Nephron (organoid): ENCODE data around the gene GFPT2.
A peak's percentile ranks its signal among the peaks of the same experiment; 100 is the strongest.

Experiments
- H3K27ac Mint-ChIP-seq, 3 experiments: 2 replicates each; pipeline ENCODE4 v1.8.0; 2020; ENCODE audit warnings: mixed read lengths in 3 of 3, mild to moderate bottlenecking in 2 of 3, moderate library complexity in 1 of 3
- H3K27me3 Mint-ChIP-seq: 2 replicates; pipeline ENCODE4 v1.8.0; 2021; ENCODE audit warnings: low read depth, mild to moderate bottlenecking, moderate library complexity, mixed read lengths
- H3K36me3 Mint-ChIP-seq: 2 replicates; pipeline ENCODE4 v1.8.0; 2020; ENCODE audit warnings: low read depth, mixed read lengths
- H3K4me1 Mint-ChIP-seq: 2 replicates; pipeline ENCODE4 v1.8.0; 2020; ENCODE audit warnings: mixed read lengths
- H3K4me3 Mint-ChIP-seq, 3 experiments: 2 replicates each; pipeline ENCODE4 v1.8.0; 2020; ENCODE audit warnings: mild to moderate bottlenecking in 3 of 3, mixed read lengths in 3 of 3, moderate library complexity in 2 of 3
- H3K9me3 Mint-ChIP-seq: 2 replicates; pipeline ENCODE4 v1.8.0; 2020; ENCODE audit warnings: mixed read lengths
- TF ChIP-seq, protein P1 (sequence below), 3 experiments: fragments of 200-600 bp; sonication (generic); IDR thresholded peaks; one replicate each; pipeline ENCODE4 v1.5.0; 2021; ENCODE audit warnings: antibody characterized with exemption in 3 of 3; ENCODE audit not compliant: unreplicated experiment in 3 of 3

The GFPT2 gene

DNA sequence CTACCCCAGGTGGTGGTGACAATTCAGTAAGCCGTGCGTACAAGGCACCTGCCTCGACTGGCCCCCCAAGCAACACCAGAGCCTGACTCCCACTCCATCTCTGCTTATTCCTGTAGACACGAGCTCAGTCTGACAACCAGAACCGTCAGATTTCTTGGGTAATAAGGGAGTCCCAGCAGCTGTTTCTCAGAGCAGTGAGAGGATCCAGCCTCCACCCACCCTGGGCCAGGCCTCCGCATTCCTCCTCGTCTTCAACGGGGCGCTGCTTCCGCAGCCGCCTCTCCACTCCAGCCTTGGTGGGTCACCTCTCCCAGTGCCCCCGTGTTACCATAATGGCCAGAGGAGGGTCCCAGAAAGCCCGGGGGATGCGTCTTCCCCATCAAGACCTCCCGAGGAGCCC lies 27.7 kb upstream of the GFPT2 start:
- H3K36me3 Mint-ChIP-seq: no peaks in the 10 kb centered on the region
- H3K9me3 Mint-ChIP-seq: no peaks in the 10 kb centered on the region
- no peak overlapping the region for H3K4me3 Mint-ChIP-seq
- peaks cover 10% of the 10 kb centered on the region for H3K27me3 Mint-ChIP-seq
- H3K4me1 Mint-ChIP-seq: peaks cover 12% of the 10 kb centered on the region
- H3K27ac Mint-ChIP-seq: peak overlapping the region in 2 of 3 experiments; percentile 25 to 51
- TF ChIP-seq, protein P1, sequence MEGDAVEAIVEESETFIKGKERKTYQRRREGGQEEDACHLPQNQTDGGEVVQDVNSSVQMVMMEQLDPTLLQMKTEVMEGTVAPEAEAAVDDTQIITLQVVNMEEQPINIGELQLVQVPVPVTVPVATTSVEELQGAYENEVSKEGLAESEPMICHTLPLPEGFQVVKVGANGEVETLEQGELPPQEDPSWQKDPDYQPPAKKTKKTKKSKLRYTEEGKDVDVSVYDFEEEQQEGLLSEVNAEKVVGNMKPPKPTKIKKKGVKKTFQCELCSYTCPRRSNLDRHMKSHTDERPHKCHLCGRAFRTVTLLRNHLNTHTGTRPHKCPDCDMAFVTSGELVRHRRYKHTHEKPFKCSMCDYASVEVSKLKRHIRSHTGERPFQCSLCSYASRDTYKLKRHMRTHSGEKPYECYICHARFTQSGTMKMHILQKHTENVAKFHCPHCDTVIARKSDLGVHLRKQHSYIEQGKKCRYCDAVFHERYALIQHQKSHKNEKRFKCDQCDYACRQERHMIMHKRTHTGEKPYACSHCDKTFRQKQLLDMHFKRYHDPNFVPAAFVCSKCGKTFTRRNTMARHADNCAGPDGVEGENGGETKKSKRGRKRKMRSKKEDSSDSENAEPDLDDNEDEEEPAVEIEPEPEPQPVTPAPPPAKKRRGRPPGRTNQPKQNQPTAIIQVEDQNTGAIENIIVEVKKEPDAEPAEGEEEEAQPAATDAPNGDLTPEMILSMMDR (IDR thresholded peaks at IDR 0.05; ENCODE audit: unreplicated experiment in 3 of 3): no peak

- no peak overlapping the region for H3K27ac Mint-ChIP-seq
- peaks cover 12% of the 10 kb centered on the region for H3K4me1 Mint-ChIP-seq
- no peaks in the 10 kb centered on the region for H3K36me3 Mint-ChIP-seq
- no peak overlapping the region for H3K4me3 Mint-ChIP-seq
- no peaks in the 10 kb centered on the region for H3K9me3 Mint-ChIP-seq
- H3K27me3 Mint-ChIP-seq: peaks cover 8% of the 10 kb centered on the region
- TF ChIP-seq, protein P1 (IDR thresholded peaks at IDR 0.05; ENCODE audit: unreplicated experiment in 3 of 3): no peak
Observed at GRCh38 chr5:180380441-180380840, 27.3 kb upstream of the GFPT2 start.

- Mint-ChIP-seq H3K4me3 (no peak overlapping the region), H3K27me3 (peaks cover 15% of the 10 kb centered on the region), H3K27ac (no peak overlapping the region), H3K9me3 (no peaks in the 10 kb centered on the region), H3K36me3 (no peaks in the 10 kb centered on the region), H3K4me1 (peaks cover 12% of the 10 kb centered on the region)
- TF ChIP-seq, protein P1 (IDR thresholded peaks at IDR 0.05; ENCODE audit: unreplicated experiment in 3 of 3): no peak
Observed at GRCh38 chr5:180379355-180380070, 26.4 kb upstream of the GFPT2 start.

DNA sequence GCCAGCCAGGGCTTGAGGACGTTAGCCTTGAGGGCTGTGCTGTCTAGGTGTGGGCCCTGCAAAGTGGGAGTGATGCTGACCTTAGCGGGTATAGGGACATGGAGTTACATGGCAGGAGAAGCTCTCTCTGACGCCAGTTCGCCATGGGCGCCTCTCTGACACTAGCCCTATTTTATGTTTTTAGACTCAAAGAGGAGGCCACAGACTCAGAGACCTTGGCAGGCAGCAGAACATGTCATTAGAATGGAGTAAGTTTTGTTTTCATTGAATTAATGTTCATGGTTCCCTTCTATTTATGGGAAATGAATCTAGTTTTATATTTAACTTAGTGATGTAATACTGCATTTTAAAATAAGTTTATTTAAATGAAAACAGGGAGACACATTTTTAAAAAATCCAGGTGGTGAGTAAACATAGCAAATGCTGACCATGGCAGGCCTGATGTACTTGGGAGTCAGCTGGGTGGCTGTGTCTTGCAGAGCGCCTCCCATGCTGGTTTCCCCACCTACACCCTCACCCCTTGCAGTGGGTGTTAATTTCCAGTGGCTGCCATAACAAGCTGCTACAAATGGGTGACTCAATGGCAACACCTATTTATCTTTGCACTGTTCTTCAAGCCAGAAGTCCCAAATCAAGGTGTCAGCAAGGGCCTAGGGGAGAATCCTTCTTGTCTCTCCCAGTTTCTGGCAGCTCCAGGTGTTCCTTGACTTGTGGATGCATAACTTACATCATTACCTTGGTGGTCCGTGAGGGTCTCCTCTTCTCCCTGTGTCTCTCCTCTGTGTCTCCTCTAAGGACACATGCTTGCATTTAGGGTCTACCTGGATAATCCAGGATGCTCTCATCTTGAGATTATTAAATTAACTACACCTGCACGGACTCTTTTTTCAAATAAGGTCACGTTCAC lies 25.6 kb upstream of the GFPT2 start:
- H3K9me3 Mint-ChIP-seq: no peaks in the 10 kb centered on the region
- TF ChIP-seq, protein P1 (IDR thresholded peaks at IDR 0.05; ENCODE audit: unreplicated experiment in 3 of 3): no peak
- H3K27me3 Mint-ChIP-seq: peaks cover 15% of the 10 kb centered on the region
- H3K4me1 Mint-ChIP-seq: peaks cover 12% of the 10 kb centered on the region
- no peaks in the 10 kb centered on the region for H3K36me3 Mint-ChIP-seq
- H3K4me3 Mint-ChIP-seq: no peak overlapping the region
- no peak overlapping the region for H3K27ac Mint-ChIP-seq

GRCh38 chr5:180377556-180378197 lies 24.5 kb upstream of the GFPT2 start:
- Mint-ChIP-seq H3K4me3 (no peak overlapping the region), H3K27ac (no peak overlapping the region), H3K36me3 (no peaks in the 10 kb centered on the region), H3K4me1 (peaks cover 12% of the 10 kb centered on the region), H3K27me3 (peaks cover 15% of the 10 kb centered on the region), H3K9me3 (no peaks in the 10 kb centered on the region)
- TF ChIP-seq, protein P1 (IDR thresholded peaks at IDR 0.05; ENCODE audit: unreplicated experiment in 3 of 3): no peak
